ENCODE results near the gene ADRA2B. TPM values are rescaled to one million over a fixed set of nuclear protein-coding genes. Genes with fewer than 3 reads are reported as not detected.
A peak's percentile ranks its signal among the peaks of the same experiment; 100 is the strongest.

The ADRA2B gene
- total and polyA plus RNA-seq, 12 donors: 1.5 to 7.3 (median 3.4) TPM

GRCh38 chr2:96124406-96125265 is 8.3 kb upstream of the ADRA2B start:
- H3K4me1 ChIP-seq: no peaks in the 10 kb centered on the region
- peaks cover 0 to 28% (median 1%) of the 10 kb centered on the region in 7 donors for H3K27me3 ChIP-seq
- H3K36me3 ChIP-seq: no peaks in the 10 kb centered on the region
- no peak overlapping the region for H3K4me3 ChIP-seq
- no peak overlapping the region for H3K27ac ChIP-seq
- ATAC-seq (no peak), DNase-seq (no peak)
- H3K9me3 ChIP-seq: no peaks in the 10 kb centered on the region
- 93 to 94% methylated on average over 14 of the region's 14 CpGs for WGBS, 2 donors
- no peak for TF ChIP-seq CTCF (IDR thresholded peaks at IDR 0.05)
- intact Hi-C loops (cut with DNase I): no loop called here

DNA sequence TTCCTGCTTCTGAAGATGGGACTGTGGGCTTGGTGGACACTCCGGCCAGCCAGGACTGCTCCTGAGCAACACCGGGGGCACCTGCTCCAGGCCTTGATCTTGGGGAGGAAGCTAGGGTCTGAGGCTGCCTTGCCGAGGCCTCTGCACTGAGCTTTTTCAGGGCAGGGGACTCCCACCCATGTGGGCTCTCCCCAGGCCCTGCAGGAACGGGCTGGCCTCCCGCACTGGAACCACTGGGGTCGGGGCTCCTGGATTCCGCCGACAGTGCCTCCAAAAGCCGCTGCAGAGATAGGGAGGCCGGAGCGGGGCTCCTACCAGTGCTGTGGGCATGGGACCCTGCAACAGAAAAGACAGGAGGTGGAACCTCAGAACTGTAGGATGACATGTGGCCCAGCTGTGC is 7.6 kb upstream of the ADRA2B start:
- Histone ChIP-seq H3K36me3 (no peaks in the 10 kb centered on the region), H3K27me3 (peaks cover 0 to 31% (median 7%) of the 10 kb centered on the region in 7 donors), H3K9me3 (no peaks in the 10 kb centered on the region), H3K4me1 (no peaks in the 10 kb centered on the region), H3K4me3 (no peak overlapping the region), H3K27ac (no peak overlapping the region)
- 92 to 93% methylated on average over 11 of the region's 11 CpGs for WGBS, 2 donors
- TF ChIP-seq CTCF (IDR thresholded peaks at IDR 0.05): no peak
- no peak for DNase-seq
- peak in 1 of 8 donors; percentile 9 for ATAC-seq
- intact Hi-C loops (cut with DNase I): no loop called here

DNA sequence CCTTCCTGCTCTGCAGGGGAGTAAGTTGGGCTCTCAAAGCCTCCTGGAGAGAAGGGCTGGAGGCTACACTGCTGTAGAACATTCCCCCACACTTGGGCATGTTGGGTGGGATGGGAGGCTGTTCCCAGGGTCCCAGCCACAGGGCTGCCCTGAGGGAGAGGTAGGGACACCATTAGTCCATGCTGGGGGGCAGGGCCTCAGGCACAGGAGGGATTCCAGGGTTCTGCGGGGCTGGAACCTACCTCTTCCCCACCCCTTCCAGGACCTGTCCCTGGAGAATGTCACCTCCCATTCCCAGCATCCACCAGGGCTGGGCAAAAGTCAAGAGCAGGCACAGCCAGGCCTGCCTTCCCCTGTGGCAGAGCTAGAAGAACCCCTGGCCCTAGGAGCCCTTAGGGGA is 6.9 kb upstream of the ADRA2B start:
- H3K4me1 ChIP-seq: no peaks in the 10 kb centered on the region
- H3K36me3 ChIP-seq: no peaks in the 10 kb centered on the region
- no peak overlapping the region for H3K4me3 ChIP-seq
- ATAC-seq (peak in 1 of 8 donors; percentile 11), DNase-seq (no peak)
- peaks cover 0 to 33% (median 11%) of the 10 kb centered on the region in 7 donors for H3K27me3 ChIP-seq
- no peak overlapping the region for H3K27ac ChIP-seq
- TF ChIP-seq CTCF (IDR thresholded peaks at IDR 0.05): no peak
- intact Hi-C loops (cut with DNase I): no loop called here
- H3K9me3 ChIP-seq: no peaks in the 10 kb centered on the region
- WGBS, 2 donors: 85 to 96% methylated on average over 1 of the region's 1 CpG

DNA sequence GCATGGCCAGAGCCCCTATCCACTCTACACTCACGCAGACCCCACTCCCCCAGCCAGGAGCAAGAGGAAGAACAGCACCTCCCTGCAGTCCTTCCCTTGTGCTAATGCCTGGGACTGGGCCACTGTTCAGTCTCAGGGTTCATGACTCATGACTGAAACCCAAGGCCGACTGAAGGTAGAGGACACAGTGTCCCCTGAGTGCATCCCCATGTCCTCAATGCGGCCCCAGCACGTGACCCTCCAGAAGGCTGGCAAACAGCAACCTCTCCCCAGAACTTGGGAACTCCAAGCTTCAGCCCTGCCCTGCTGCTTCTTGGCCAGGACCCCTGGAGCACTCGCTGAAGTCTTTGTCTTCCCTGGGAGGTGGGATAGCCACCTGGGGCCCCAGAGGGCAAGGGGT is 6.0 kb upstream of the ADRA2B start:
- ATAC-seq (no peak), DNase-seq (no peak)
- no peak for TF ChIP-seq CTCF (IDR thresholded peaks at IDR 0.05)
- WGBS, 2 donors: 85 to 92% methylated on average over 5 of the region's 5 CpGs
- Histone ChIP-seq H3K9me3 (no peaks in the 10 kb centered on the region), H3K27me3 (peaks cover 0 to 41% (median 17%) of the 10 kb centered on the region in 7 donors), H3K27ac (no peak overlapping the region), H3K36me3 (no peaks in the 10 kb centered on the region), H3K4me1 (peaks cover 0 to 3% (median under 1%) of the 10 kb centered on the region in 9 donors), H3K4me3 (no peak overlapping the region)
- intact Hi-C loops (cut with DNase I): no loop called here

Data from heart right ventricle (tissue), 16 donors.